Measurements from ENCODE around the gene UPK1A.

Gene UPK1A

GRCh38 chr19:35666251-35666913 is at the start of gene UPK1A:
Gene UPK1A (plus strand): TSS chr19:35666517. CDS start chr19:35666813, 296 bp downstream.
- no peak for DNase-seq

GRCh38 chr19:35618857-35619256 is 47.5 kb upstream of the UPK1A start:
- DNase-seq = no peak

- no peak for DNase-seq
Measured at GRCh38 chr19:35619290-35619923, 46.9 kb upstream of the UPK1A start.

GRCh38 chr19:35620001-35620400 is 46.3 kb upstream of the UPK1A start:
- DNase-seq = no peak

- DNase-seq = no peak
Measured at GRCh38 chr19:35621708-35622107, 44.6 kb upstream of the UPK1A start.

- DNase-seq = no peak
Measured at GRCh38 chr19:35622750-35623149, 43.6 kb upstream of the UPK1A start.

- DNase-seq = no peak
Measured at GRCh38 chr19:35623327-35624010, 42.8 kb upstream of the UPK1A start.

GRCh38 chr19:35628264-35628564 is 38.1 kb upstream of the UPK1A start:
- no peak for DNase-seq

GRCh38 chr19:35628565-35629331 is 37.6 kb upstream of the UPK1A start, which contains the start of gene RBM42:
Gene RBM42 (plus strand): TSS chr19:35629036. CDS start chr19:35629154, 118 bp downstream.
- peak; percentile 93 for DNase-seq

- no peak for DNase-seq
Measured at GRCh38 chr19:35629332-35629633, 37.0 kb upstream of the UPK1A start.

- DNase-seq = no peak
Measured at GRCh38 chr19:35633727-35634440, 32.4 kb upstream of the UPK1A start.

GRCh38 chr19:35636651-35637050 is 29.7 kb upstream of the UPK1A start:
- no peak for DNase-seq

GRCh38 chr19:35637165-35637564 is 29.2 kb upstream of the UPK1A start:
- no peak for DNase-seq

- no peak for DNase-seq
Measured at GRCh38 chr19:35639321-35639639, 27.0 kb upstream of the UPK1A start.

GRCh38 chr19:35639863-35640262 is 26.5 kb upstream of the UPK1A start:
- no peak for DNase-seq

GRCh38 chr19:35641515-35642151 is 24.7 kb upstream of the UPK1A start, which contains the start of gene ETV2:
Gene ETV2 (plus strand): TSS chr19:35641745. CDS start chr19:35642461, 716 bp downstream.
- DNase-seq = no peak

- DNase-seq = no peak
Measured at GRCh38 chr19:35642312-35642711, 24.0 kb upstream of the UPK1A start.

GRCh38 chr19:35642798-35643254 is 23.5 kb upstream of the UPK1A start:
- no peak for DNase-seq

- no peak for DNase-seq
Measured at GRCh38 chr19:35643255-35644205, 22.8 kb upstream of the UPK1A start.

- peak; percentile 48 for DNase-seq
Measured at GRCh38 chr19:35644206-35644986, 21.9 kb upstream of the UPK1A start.

All from NCI-H2081 treated with DMSO at 0.1 percent for 48 hours (cell line).